Vagina (tissue), 2 donors: ENCODE data around the gene CDHR3.

Source experiments
- CTCF ChIP-seq, 3 experiments: fragments of 450-650 bp in 2 of 3; fragments of 200-600 bp in 1 of 3; sonication (generic) in 1 of 3; IDR thresholded peaks; one replicate each; pipeline ENCODE4 v1.5.1; 2017 to 2019; ENCODE audit warnings: antibody characterized with exemption in 3 of 3, mild to moderate bottlenecking in 2 of 3, moderate library complexity in 2 of 3
- POLR2A ChIP-seq, 2 donors: fragments of 450-650 bp; IDR thresholded peaks; one replicate each; pipeline ENCODE4 v1.6.1; 2017; ENCODE audit warnings: antibody characterized with exemption in 2 of 2, mild to moderate bottlenecking in 2 of 2, moderate library complexity in 2 of 2

DNA sequence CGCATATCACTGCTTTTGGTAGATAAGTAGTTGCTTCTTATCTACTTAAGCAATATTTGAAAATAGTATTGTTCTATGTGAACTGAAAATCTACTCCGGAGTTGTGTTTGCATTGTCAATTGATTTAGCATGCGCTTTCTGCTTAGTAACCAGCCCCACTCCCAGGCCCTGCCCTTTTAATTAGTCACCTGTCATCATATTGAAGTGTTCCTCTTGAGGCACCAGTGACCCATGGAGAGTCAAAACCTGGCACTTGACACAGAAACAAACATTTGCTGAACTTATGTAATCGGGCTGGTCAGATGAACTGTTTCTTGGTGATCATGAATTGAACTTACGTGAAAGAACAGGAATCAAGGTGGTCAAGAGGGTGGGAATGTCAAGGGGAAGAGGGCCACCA, 27.8 kb upstream of the CDHR3 start:
- no peak for TF ChIP-seq POLR2A (IDR thresholded peaks at IDR 0.05)
- no peak for TF ChIP-seq CTCF (IDR thresholded peaks at IDR 0.05)
